T47D (cell line): Measurements from ENCODE around the gene NACC2.

ENCODE experiments used
- DNase-seq, 2 experiments: peaks; one replicate each; pipeline versions ENCODE4 v3.0.0 to v3.0.0-alpha.2; 2011 to 2012; ENCODE audit warnings: low read depth in 1 of 2, low spot score in 1 of 2
- JUND ChIP-seq: IDR thresholded peaks from 2 replicates; pipeline ENCODE4 v1.6.1; 2012; ENCODE audit warnings: low read depth
- in situ Hi-C: cut with HindIII; loops from 2 replicates; pipeline ENCODE4 v1.10.0; 2016; ENCODE audit warnings: low sequenced_read_pairs, low pct_unique_long_range_greater_than_20kb

NACC2 gene, protein sequence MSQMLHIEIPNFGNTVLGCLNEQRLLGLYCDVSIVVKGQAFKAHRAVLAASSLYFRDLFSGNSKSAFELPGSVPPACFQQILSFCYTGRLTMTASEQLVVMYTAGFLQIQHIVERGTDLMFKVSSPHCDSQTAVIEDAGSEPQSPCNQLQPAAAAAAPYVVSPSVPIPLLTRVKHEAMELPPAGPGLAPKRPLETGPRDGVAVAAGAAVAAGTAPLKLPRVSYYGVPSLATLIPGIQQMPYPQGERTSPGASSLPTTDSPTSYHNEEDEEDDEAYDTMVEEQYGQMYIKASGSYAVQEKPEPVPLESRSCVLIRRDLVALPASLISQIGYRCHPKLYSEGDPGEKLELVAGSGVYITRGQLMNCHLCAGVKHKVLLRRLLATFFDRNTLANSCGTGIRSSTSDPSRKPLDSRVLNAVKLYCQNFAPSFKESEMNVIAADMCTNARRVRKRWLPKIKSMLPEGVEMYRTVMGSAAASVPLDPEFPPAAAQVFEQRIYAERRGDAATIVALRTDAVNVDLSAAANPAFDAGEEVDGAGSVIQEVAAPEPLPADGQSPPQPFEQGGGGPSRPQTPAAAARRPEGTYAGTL

DNA sequence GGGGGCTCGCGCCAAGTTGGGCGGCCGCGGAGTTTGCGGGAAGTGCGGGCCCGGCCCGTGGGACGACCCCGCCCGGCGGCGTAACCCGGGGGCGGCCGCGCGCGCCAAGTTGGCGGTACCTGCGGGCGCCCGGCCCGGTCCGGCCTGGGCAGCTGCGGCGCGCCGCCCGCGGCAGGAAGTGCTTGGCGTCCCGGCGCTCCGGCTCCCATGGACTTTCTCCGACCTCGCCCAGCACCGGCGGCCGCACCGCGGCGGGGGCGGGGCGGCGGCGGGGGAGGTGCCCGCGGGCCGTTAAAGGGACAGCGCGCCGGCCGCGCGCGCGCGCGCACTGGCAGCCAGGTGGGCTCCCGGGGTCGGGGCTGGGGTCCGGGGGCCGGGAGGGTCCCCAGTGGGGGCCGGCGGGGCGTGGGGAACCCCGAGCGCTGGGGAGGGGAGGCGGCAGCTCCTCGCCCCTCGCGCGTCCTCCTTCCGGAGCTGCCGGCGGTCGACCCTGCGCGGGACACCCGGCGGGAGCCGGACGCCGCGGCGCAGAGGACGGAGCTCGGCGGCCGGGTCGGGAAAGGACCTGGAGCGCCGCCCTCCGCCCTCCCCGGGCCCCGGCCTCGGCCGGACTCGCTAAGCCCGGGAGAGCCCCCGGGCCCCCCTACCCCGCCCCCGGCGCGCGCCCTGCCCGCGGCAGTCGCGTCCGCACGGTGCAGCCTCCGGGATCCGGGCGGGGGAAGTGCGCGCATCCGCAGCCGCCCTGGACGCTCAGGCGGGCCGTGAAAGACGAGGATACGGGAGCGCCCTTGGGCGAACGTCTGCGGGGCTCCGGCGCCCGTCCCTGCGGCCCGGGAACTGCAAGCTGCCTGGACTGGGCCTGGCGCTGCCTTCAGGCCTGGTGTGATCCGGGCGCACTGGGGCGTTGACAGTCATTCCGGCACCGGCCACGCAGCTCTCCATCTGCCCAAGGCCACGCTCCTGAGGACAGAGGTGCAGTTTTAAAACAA is at the start of gene NACC2:
TSS of gene NACC2 (minus strand) at position 220 of the 989 bp plus-strand sequence. CDS start 44,768 bp downstream, outside the sequence.
- in situ Hi-C loops = no loop called here
- peak; percentile 87 to 89 for DNase-seq
- TF ChIP-seq JUND = no peak

DNA sequence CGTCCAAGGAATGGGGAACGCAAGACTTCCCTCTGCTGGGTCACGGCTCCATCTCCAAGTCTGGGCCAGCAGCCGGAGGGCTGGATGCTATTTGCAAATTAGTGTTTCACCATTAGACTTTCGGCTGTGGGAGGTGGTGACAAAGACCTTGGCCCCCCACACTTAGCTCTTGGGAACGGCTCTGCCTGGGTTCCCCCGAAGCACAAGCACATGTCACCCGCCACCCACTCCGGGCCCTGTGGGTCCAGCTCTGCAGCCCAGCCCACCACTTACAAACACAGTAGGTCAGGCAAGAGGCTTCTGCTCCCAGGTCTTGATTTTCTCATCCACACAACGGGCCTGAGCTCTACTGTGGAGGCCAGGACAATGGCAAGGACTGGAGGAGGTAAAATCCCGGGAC is 49.4 kb upstream of the NACC2 start:
- in situ Hi-C loops = no loop called here
- DNase-seq = no peak
- no peak for TF ChIP-seq JUND

DNA sequence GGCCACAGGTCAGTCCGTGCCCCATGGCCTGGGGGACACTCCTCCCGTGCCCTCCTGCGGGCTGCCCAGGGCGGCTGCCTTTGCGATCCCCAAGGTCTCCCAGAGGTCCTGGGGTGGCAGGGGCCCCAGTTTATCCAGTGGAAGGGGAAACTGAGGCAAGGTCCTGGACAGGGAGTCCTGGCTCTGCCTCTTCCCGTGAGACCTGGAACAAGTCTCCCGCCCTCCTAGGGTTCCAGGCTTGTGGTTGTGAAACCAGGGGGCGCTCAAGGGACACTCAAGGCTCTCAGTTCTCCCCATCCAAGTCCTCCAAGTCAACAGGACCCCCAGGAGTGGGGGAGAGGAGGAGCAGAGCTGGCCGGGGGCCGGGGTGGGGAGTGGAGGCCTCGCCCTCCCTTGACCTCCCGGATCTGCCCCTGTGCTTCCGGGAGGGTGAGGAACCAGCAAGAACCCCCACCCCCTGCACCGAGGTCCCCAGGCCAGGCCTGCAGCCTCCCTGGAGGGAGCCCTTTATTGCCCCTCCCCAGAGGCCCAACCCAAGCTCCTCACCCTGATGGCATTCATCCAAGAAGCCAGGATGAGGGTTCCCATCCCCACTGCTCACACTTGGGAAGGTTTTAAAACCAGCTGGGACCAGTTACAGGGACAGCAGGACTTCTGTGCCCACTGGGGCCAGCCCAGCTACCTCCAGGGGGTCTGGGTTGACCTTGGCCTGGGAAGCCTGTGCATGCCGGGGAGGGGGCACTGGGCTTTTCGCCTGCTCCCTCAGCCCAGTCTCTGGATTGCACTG is 48.3 kb upstream of the NACC2 start:
- in situ Hi-C loops = no loop called here
- DNase-seq = peak; percentile 72
- TF ChIP-seq JUND = no peak

DNA sequence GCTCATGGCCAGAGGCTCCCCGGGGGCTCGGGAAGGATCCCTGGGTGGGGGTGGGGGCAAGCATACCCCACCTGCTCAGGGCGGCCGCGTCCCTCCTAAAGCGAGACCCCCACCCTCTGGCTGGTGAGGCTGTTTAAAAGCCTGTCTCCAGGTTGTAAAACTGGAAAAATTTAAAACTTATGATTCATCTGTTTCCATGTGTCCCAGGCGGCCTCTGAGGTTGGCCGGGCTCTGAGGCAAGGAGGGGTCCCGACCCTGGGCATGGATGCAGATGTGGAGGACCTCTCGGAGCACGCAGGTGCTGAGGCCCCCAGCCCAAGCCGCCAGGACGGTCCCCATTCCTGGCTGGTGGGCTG is 47.7 kb upstream of the NACC2 start:
- no peak for DNase-seq
- no peak for TF ChIP-seq JUND
- in situ Hi-C loops = no loop called here

GRCh38 chr9:136142414-136142796 is 47.3 kb upstream of the NACC2 start:
- in situ Hi-C loops = no loop called here
- no peak for DNase-seq
- no peak for TF ChIP-seq JUND

- in situ Hi-C loops = no loop called here
- TF ChIP-seq JUND = no peak
- no peak for DNase-seq
Observed at GRCh38 chr9:136141682-136142413, 46.8 kb upstream of the NACC2 start.

DNA sequence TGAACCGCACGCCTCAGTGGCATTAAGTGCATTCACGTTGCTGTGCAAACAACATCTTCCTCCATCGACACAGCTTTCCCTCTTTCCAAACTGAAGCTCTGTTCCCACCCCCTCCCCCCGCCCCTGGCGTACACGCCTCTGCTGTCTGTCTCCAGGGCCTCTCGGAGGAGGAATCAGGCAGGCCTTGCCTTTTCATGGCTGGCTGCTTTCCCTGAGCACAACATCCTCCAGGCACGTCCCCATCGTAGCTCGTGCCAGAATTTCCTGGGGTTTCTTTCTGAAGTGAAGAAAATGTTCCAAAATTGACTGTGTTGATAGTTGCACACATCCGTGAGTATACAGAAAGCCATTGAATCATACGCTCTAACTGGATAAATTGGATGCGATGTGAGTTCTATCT is 45.9 kb upstream of the NACC2 start:
- in situ Hi-C loops = no loop called here
- TF ChIP-seq JUND = no peak
- no peak for DNase-seq

DNA sequence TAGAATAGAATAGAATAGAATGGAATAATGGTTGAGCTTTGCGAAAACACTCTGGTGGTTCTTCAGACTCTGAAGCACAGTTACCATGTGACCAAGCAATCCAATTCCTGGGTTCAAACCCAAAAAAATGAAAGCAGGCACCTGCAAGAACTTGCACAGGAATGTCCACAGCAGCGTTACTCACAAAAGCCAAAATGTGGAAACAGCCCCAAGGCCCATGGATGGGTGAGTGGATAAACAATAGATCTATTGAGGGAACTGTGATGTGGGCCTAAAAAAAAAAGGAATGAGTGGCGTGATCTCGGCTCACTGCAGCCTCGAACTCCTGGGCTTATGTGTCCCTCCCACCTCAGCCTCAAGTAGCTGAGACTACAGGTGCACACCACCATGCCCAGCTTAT is 45.0 kb upstream of the NACC2 start:
- in situ Hi-C loops = no loop called here
- no peak for TF ChIP-seq JUND
- no peak for DNase-seq

DNA sequence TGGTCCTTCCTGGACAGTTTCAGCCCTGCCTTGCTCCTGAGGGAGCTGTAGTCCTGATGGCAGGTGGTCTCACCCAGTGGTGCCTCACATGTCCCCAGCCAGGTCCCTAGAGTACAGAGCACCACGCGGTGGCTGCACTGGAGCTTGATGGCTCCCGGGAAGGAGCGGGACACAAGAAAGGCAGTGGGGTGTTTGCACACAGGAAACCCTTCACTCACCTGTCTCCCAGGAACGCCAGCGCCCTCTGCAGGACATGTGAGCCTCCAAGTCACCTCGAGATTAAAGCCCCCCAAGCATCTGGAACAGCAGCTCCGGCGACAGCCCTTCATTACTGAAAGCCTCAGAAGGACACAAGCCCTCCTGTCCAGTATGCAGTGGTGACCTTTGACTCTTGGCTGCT is 43.5 kb upstream of the NACC2 start:
- in situ Hi-C loops = no loop called here
- peak in 1 of 2 experiments; percentile 60 for DNase-seq
- no peak for TF ChIP-seq JUND

GRCh38 chr9:136137321-136138265 is 42.5 kb upstream of the NACC2 start:
- TF ChIP-seq JUND = no peak
- peak; percentile 60 to 68 for DNase-seq
- in situ Hi-C loops = no loop called here
